A549 (cell line): ENCODE measurements around the gene SYCN. TPM values are rescaled to one million over a fixed set of nuclear protein-coding genes. Genes with fewer than 3 reads are reported as not detected.
A peak's percentile ranks its signal among the peaks of the same experiment; 100 is the strongest.

Source experiments
- ATAC-seq, 2 experiments: fragments of 200-7000 bp in 1 of 2; fragments of >200 bp in 1 of 2; cut with Nextera tagmentation in 1 of 2; cut with Tn5 transposase in 1 of 2; 3 replicates each; pipeline versions ENCODE4 v1.8.0 to v1.9.1; 2018 to 2020; ENCODE audit warnings: mild to moderate bottlenecking in 1 of 2, moderate library complexity in 1 of 2
- CTCF ChIA-PET: fragments of 300-600 bp; sonication (Branson Sonifier 250); formaldehyde crosslinking; extraction: SDS; loops from one replicate; lab custom pipeline; 2021; ENCODE audit warnings: antibody characterized with exemption, inconsistent platforms; lab: Yijun Ruan, JAX
- POLR2A ChIA-PET: fragments of 350-600 bp; formaldehyde crosslinking; extraction: SDS; loops from one replicate; lab custom pipeline; 2021; ENCODE audit warnings: antibody characterized with exemption, inconsistent platforms; lab: Yijun Ruan, JAX
- DNase-seq, 2 experiments: peaks; one replicate each; pipeline versions ENCODE4 v3.0.0 to v3.0.0-alpha.2; 2011 to 2016; ENCODE audit warnings: low read depth in 1 of 2, low spot score in 1 of 2
- FAIRE-seq: peaks from 2 replicates; lab custom pipeline; 2011; peaks lifted over from hg19 to GRCh38; lab: Jason Lieb, UNC
- H3K27ac ChIP-seq, 2 experiments: fragments of >200 bp; sonication (Bioruptor Twin); formaldehyde crosslinking; 3 replicates each; pipeline ENCODE4 v1.5.1; 2016 to 2017
- H3K4me1 ChIP-seq: fragments of >200 bp; sonication (Bioruptor Twin); formaldehyde crosslinking; 3 replicates; pipeline ENCODE4 v1.6.1; 2016
- H3K4me2 ChIP-seq: fragments of >200 bp; sonication (Bioruptor Twin); formaldehyde crosslinking; 3 replicates; pipeline ENCODE4 v1.6.1; 2016
- H3K4me3 ChIP-seq: fragments of >200 bp; sonication (Bioruptor Twin); formaldehyde crosslinking; 3 replicates; pipeline ENCODE4 v1.5.1; 2016
- H3K9me3 ChIP-seq: fragments of >200 bp; sonication (Bioruptor Twin); formaldehyde crosslinking; 3 replicates; pipeline ENCODE4 v1.6.1; 2016
- CBX2 ChIP-seq: fragments of 200-600 bp; sonication (generic); IDR thresholded peaks from 2 replicates; pipeline ENCODE4 v1.6.1; 2016; ENCODE audit warnings: low read depth, mild to moderate bottlenecking, borderline replicate concordance
- CBX8 ChIP-seq: fragments of 200-600 bp; sonication (generic); IDR thresholded peaks from 2 replicates; pipeline ENCODE4 v1.6.1; 2016
- CHD4 ChIP-seq: fragments of 200-600 bp; sonication (generic); IDR thresholded peaks from 2 replicates; pipeline ENCODE4 v1.6.1; 2016; ENCODE audit warnings: antibody characterized with exemption, mild to moderate bottlenecking, borderline replicate concordance
- EHF ChIP-seq: fragments of 250-450 bp; sonication (Bioruptor Pico); IDR thresholded peaks from 2 replicates; pipeline ENCODE4 v1.5.0; 2020; ENCODE audit warnings: mild to moderate bottlenecking
- EHMT2 ChIP-seq: fragments of 200-600 bp; sonication (generic); IDR thresholded peaks from 2 replicates; pipeline ENCODE4 v1.6.1; 2016; ENCODE audit warnings: antibody characterized with exemption, low read depth, mild to moderate bottlenecking, moderate library complexity
- EP300 ChIP-seq, 2 experiments: fragments of >200 bp; sonication (Bioruptor Twin); formaldehyde crosslinking; IDR thresholded peaks; 2 replicates in 1 of 2; 3 replicates in 1 of 2; pipeline ENCODE4 v1.6.1; 2016 to 2017
- ESRRA ChIP-seq: fragments of 150-350 bp; IDR thresholded peaks from 2 replicates; pipeline ENCODE4 v1.6.1; 2014; ENCODE audit warnings: mild to moderate bottlenecking, low read length, borderline replicate concordance
- FOSL2 ChIP-seq, 2 experiments: fragments of 450-650 bp in 1 of 2; fragments of >200 bp in 1 of 2; sonication (Bioruptor Twin) in 1 of 2; formaldehyde crosslinking; IDR thresholded peaks; 2 replicates each; pipeline versions ENCODE4 v1.5.0 to v1.6.1; 2016 to 2020; ENCODE audit warnings: mild to moderate bottlenecking in 1 of 2, moderate library complexity in 1 of 2
- FOXS1 ChIP-seq: fragments of 250-450 bp; sonication (Bioruptor Pico); IDR thresholded peaks from 2 replicates; pipeline ENCODE4 v1.5.0; 2020; ENCODE audit warnings: mild to moderate bottlenecking, moderate library complexity
- HOXA7 ChIP-seq: fragments of 250-450 bp; sonication (Bioruptor Pico); IDR thresholded peaks from 2 replicates; pipeline ENCODE4 v1.5.0; 2020; ENCODE audit warnings: mild to moderate bottlenecking, moderate library complexity
- HOXB13 ChIP-seq: fragments of 250-450 bp; sonication (Bioruptor Pico); IDR thresholded peaks from 2 replicates; pipeline ENCODE4 v1.5.0; 2020; ENCODE audit warnings: low read depth, mild to moderate bottlenecking, moderate library complexity
- HOXB5 ChIP-seq: fragments of 250-450 bp; sonication (Bioruptor Pico); IDR thresholded peaks from 2 replicates; pipeline ENCODE4 v1.5.0; 2020; ENCODE audit warnings: mild to moderate bottlenecking, moderate library complexity
- JUN ChIP-seq, 2 experiments: fragments of >200 bp; sonication (Bioruptor Twin); formaldehyde crosslinking; IDR thresholded peaks; 2 replicates in 1 of 2; 3 replicates in 1 of 2; pipeline ENCODE4 v1.6.1; 2016 to 2017
- JUNB ChIP-seq: fragments of >200 bp; sonication (Bioruptor Twin); formaldehyde crosslinking; IDR thresholded peaks from 2 replicates; pipeline ENCODE4 v1.6.1; 2016
- KDM5A ChIP-seq: fragments of 200-600 bp; sonication (generic); IDR thresholded peaks from 2 replicates; pipeline ENCODE4 v1.6.1; 2016; ENCODE audit warnings: antibody characterized with exemption, mild to moderate bottlenecking
- MAZ ChIP-seq: fragments of 150-350 bp; IDR thresholded peaks from 2 replicates; pipeline ENCODE4 v1.6.1; 2014; ENCODE audit warnings: antibody characterized with exemption, low read depth, low read length, borderline replicate concordance
- MYC ChIP-seq: IDR thresholded peaks from 2 replicates; pipeline ENCODE4 v1.6.1; 2012; ENCODE audit warnings: mild to moderate bottlenecking, inconsistent platforms, low read length, improper control_type of control experiment, borderline replicate concordance
- NPAS2 ChIP-seq: fragments of 250-450 bp; sonication (Bioruptor Pico); IDR thresholded peaks from 2 replicates; pipeline ENCODE4 v1.8.0; 2022; ENCODE audit warnings: mild to moderate bottlenecking, moderate library complexity, borderline replicate concordance
- PHF8 ChIP-seq: fragments of 200-600 bp; sonication (generic); IDR thresholded peaks from 2 replicates; pipeline ENCODE4 v1.6.1; 2016; ENCODE audit warnings: low read depth, mild to moderate bottlenecking, antibody characterized with exemption, moderate library complexity, borderline replicate concordance
- POLR2A ChIP-seq: IDR thresholded peaks from 2 replicates; pipeline ENCODE4 v1.6.1; 2012; ENCODE audit warnings: mild to moderate bottlenecking, low read length
- POLR2AphosphoS2 ChIP-seq: conservative IDR thresholded peaks from 2 replicates; pipeline ENCODE4 v1.6.1; 2012; ENCODE audit warnings: low read length, improper control_type of control experiment, inconsistent platforms
- RARB ChIP-seq: fragments of 250-450 bp; sonication (Bioruptor Pico); IDR thresholded peaks from 2 replicates; pipeline ENCODE4 v1.8.0; 2021; ENCODE audit warnings: mild to moderate bottlenecking, moderate library complexity
- SMC3 ChIP-seq: fragments of >200 bp; sonication (Bioruptor Twin); formaldehyde crosslinking; IDR thresholded peaks from 3 replicates; pipeline ENCODE4 v1.6.1; 2018; ENCODE audit warnings: inconsistent platforms
- WGBS: methylation state at CpG from one replicate; pipeline ENCODE4 v1.1.6; 2017; ENCODE audit errors: missing lambda C conversion rate; 5-methylcytosine and 5-hydroxymethylcytosine counted together
- polyA plus RNA-seq, 4 experiments: library from polyadenylated mRNA; depleted of rRNA in 3 of 4; stranded (reverse); fragments of >200 nt; fragmentation: RNase III in 1 of 4; extraction: RNeasy Plus Mini Kit Qiagen cat#74134 plus additional on column Dnase treatment in 1 of 4; gene quantifications; 2 replicates in 3 of 4; 3 replicates in 1 of 4; pipeline ENCODE4 v1.2.3, GENCODE V29; 2011 to 2017
- TF ChIP-seq, protein P1 (sequence below): IDR thresholded peaks from 2 replicates; pipeline ENCODE4 v1.6.1; 2012; ENCODE audit warnings: low read depth, borderline replicate concordance
- TF ChIP-seq, protein P2 (sequence below): fragments of >200 bp; sonication (Bioruptor Twin); formaldehyde crosslinking; IDR thresholded peaks from 3 replicates; pipeline ENCODE4 v1.5.1; 2016
- TF ChIP-seq, protein P3 (sequence below): IDR thresholded peaks from 2 replicates; pipeline ENCODE4 v1.6.1; 2012
- TF ChIP-seq, protein P4 (sequence below): fragments of 250-450 bp; sonication (Bioruptor Pico); IDR thresholded peaks from 2 replicates; pipeline ENCODE4 v1.5.0; 2021; ENCODE audit warnings: mild to moderate bottlenecking, moderate library complexity, borderline replicate concordance

Gene SYCN
- polyA plus RNA-seq, 2 of the 4 experiments (the other 2 are of a cell fraction): not detected

DNA sequence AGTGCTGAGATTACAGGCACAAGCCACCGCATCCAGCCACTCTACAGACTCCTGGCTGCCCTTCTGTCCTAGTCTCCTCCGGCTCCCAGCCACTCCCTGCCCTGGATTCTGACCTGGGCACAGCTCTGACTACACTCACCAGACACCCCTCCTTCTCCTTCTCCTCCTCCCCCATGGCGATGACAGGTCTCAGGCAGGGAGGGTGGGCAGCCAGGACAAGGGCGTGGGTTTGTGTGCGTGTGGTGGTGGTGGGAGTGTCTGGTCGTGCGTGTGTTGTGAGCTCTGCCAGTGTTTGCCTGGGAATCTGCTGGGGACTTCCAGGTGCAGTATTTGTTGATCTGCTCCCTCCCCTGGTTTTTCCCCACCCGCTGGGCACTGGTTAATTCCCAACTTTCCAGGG, 10.3 kb downstream of the SYCN start:
- TF ChIP-seq JUN (IDR thresholded peaks at IDR 0.05) (peak in 1 of 2 experiments; percentile 53; a peak in 2 of 5 replicates), POLR2A (peak; percentile 16; the same call in 1 of the 2 replicates), EP300 (IDR thresholded peaks at IDR 0.05) (peak in 1 of 2 experiments; percentile 49; a peak in 1 of 5 replicates), POLR2AphosphoS2 (0 out of 2 replicates have a peak, but pooled peaks have one; percentile 61), SMC3 (no peak), CHD4 (no peak), FOSL2 (IDR thresholded peaks at IDR 0.05) (no peak), FOSL2 (CRISPR knock-in tag; IDR thresholded peaks at IDR 0.05) (peak; percentile 61), HOXB13 (no peak), RARB (CRISPR knock-in tag) (peak; percentile 63; the same call in 1 of the 2 replicates), MYC (0 out of 2 replicates have a peak, but pooled peaks have one; percentile 39)
- TF ChIP-seq, protein P1, sequence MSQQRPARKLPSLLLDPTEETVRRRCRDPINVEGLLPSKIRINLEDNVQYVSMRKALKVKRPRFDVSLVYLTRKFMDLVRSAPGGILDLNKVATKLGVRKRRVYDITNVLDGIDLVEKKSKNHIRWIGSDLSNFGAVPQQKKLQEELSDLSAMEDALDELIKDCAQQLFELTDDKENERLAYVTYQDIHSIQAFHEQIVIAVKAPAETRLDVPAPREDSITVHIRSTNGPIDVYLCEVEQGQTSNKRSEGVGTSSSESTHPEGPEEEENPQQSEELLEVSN: no peak
- peak; percentile 67 to 82 for ATAC-seq
- WGBS: 2% methylated on average over 8 of the region's 8 CpGs
- Histone ChIP-seq H3K4me2 (peak overlapping the region; percentile 70), H3K27ac (peak overlapping the region; percentile 45 to 71), H3K4me1 (peaks cover 55% of the 10 kb centered on the region), H3K9me3 (no peaks in the 10 kb centered on the region), H3K4me3 (no peak overlapping the region)
- CTCF ChIA-PET: interaction anchor here (0.6 to 6.3 kb wide), 12 partner anchors 10 to 649 kb away, joined by 3 to 39 read pairs (median 4); partner anchors contain the start of gene SYCN
- POLR2A ChIA-PET: interaction anchor here (0.6 to 1.2 kb wide), 2 partner anchors 33 to 263 kb away, joined by 3 to 4 read pairs; partner anchors contain the start of genes MRPS12 and SARS2
- peak; percentile 89 for FAIRE-seq
- peak; percentile 84 to 92 for DNase-seq

DNA sequence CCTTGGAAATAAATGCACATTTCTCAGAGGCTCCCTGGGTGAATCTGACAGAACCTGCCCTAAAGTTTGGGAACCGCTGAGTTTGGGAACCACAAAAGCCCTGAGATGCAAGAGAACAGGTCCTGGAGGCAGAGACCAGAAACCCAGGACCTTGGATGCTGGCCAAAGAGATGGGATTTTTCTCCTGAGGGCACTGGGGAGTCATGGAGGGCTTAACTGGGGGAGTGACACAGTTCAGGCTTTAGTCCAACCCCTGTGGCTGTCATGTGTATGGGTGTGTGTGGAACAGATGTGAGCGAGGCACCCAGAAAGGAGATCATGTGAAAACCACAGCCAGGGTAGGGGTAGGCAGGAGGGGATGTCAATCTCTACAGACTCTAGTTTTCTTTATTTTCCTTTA, 11.2 kb downstream of the SYCN start:
- Histone ChIP-seq H3K4me1 (peaks cover 51% of the 10 kb centered on the region), H3K4me2 (peak overlapping the region; percentile 70)
- CTCF ChIA-PET: interaction anchor here (0.8 to 3.2 kb wide), 7 partner anchors 10 to 790 kb away, joined by 3 to 14 read pairs (median 8); partner anchors contain the start of genes FAM98C and SYCN
- POLR2A ChIA-PET: no interaction called here
- no peak for DNase-seq
- FAIRE-seq: peak; percentile 13
- 92% methylated on average over 2 of the region's 2 CpGs for WGBS
- TF ChIP-seq, protein P2, sequence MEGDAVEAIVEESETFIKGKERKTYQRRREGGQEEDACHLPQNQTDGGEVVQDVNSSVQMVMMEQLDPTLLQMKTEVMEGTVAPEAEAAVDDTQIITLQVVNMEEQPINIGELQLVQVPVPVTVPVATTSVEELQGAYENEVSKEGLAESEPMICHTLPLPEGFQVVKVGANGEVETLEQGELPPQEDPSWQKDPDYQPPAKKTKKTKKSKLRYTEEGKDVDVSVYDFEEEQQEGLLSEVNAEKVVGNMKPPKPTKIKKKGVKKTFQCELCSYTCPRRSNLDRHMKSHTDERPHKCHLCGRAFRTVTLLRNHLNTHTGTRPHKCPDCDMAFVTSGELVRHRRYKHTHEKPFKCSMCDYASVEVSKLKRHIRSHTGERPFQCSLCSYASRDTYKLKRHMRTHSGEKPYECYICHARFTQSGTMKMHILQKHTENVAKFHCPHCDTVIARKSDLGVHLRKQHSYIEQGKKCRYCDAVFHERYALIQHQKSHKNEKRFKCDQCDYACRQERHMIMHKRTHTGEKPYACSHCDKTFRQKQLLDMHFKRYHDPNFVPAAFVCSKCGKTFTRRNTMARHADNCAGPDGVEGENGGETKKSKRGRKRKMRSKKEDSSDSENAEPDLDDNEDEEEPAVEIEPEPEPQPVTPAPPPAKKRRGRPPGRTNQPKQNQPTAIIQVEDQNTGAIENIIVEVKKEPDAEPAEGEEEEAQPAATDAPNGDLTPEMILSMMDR: no peak
- no peak for TF ChIP-seq CBX2
- TF ChIP-seq MYC: no peak
- TF ChIP-seq CHD4: no peak
- TF ChIP-seq PHF8: no peak
- TF ChIP-seq ESRRA: no peak
- TF ChIP-seq EHMT2: no peak
- no peak for TF ChIP-seq HOXB5
- TF ChIP-seq EHF (CRISPR knock-in tag): no peak
- no peak for TF ChIP-seq KDM5A
- TF ChIP-seq FOSL2 (IDR thresholded peaks at IDR 0.05): no peak
- TF ChIP-seq FOSL2 (CRISPR knock-in tag; IDR thresholded peaks at IDR 0.05): no peak
- TF ChIP-seq, all 56 proteins: peak for 0
- peak overlapping the region; percentile 45 to 71; a peak in 4 of 6 replicates for H3K27ac ChIP-seq
- no peak overlapping the region for H3K4me3 ChIP-seq
- no peaks in the 10 kb centered on the region for H3K9me3 ChIP-seq
- ATAC-seq: no peak

DNA sequence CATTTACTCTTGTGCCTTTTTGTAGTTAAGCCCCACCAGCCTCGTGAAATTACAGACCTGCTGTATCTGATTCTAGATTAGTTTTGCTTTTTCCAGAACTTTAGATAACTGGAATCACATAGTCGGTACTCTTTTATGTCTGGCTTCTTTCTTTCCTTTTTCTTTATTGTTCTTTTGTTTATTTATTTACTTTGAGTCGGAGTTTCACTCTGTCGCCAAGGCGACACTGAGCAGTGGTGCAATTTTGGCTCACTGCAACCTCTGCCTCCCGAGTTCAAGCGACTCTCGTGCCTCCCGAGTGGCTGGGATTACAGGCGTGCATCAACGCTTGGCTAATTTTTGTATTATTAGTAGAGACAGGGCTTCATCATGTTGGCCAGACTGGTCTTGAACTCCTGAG, 13.3 kb downstream of the SYCN start:
- ChIA-PET POLR2A (no interaction called here), CTCF (interaction anchor here (0.6 to 2.5 kb wide), 6 partner anchors 41 to 229 kb away, joined by 3 to 10 read pairs (median 3); no protein-coding TSS in a partner anchor)
- ATAC-seq (no peak), FAIRE-seq (peak; percentile 99), DNase-seq (peak in 1 of 2 experiments; percentile 68)
- no peak overlapping the region for H3K4me3 ChIP-seq
- peak overlapping the region; percentile 41 for H3K4me2 ChIP-seq
- H3K9me3 ChIP-seq: no peaks in the 10 kb centered on the region
- TF ChIP-seq JUNB: no peak
- no peak for TF ChIP-seq POLR2AphosphoS2
- TF ChIP-seq EHMT2: no peak
- no peak for TF ChIP-seq FOXS1 (CRISPR knock-in tag)
- no peak for TF ChIP-seq NPAS2 (CRISPR knock-in tag)
- TF ChIP-seq POLR2A: no peak
- no peak for TF ChIP-seq HOXA7 (CRISPR knock-in tag)
- TF ChIP-seq, protein P3, sequence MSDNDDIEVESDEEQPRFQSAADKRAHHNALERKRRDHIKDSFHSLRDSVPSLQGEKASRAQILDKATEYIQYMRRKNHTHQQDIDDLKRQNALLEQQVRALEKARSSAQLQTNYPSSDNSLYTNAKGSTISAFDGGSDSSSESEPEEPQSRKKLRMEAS: no peak
- TF ChIP-seq, protein P4, sequence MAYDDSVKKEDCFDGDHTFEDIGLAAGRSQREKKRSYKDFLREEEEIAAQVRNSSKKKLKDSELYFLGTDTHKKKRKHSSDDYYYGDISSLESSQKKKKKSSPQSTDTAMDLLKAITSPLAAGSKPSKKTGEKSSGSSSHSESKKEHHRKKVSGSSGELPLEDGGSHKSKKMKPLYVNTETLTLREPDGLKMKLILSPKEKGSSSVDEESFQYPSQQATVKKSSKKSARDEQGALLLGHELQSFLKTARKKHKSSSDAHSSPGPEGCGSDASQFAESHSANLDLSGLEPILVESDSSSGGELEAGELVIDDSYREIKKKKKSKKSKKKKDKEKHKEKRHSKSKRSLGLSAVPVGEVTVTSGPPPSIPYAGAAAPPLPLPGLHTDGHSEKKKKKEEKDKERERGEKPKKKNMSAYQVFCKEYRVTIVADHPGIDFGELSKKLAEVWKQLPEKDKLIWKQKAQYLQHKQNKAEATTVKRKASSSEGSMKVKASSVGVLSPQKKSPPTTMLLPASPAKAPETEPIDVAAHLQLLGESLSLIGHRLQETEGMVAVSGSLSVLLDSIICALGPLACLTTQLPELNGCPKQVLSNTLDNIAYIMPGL: no peak
- TF ChIP-seq MAZ: no peak
- no peak for TF ChIP-seq MYC
- no peak for TF ChIP-seq CBX8
- H3K27ac ChIP-seq: peak overlapping the region in 1 of 2 experiments; percentile 0; a peak in 1 of 6 replicates
- WGBS: 37% methylated on average over 11 of the region's 11 CpGs
- peaks cover 38% of the 10 kb centered on the region for H3K4me1 ChIP-seq
